HG03103 (cell line): ENCODE results near the gene PARP14.
A peak's percentile ranks its signal among the peaks of the same experiment; 100 is the strongest.

Source experiments
- ATAC-seq: cut with Tn5 transposase; IDR thresholded peaks from one replicate; pipeline ENCODE4 v1.9.1; 2021; ENCODE audit warnings: low read depth; ENCODE audit not compliant: unreplicated experiment

Gene PARP14

DNA sequence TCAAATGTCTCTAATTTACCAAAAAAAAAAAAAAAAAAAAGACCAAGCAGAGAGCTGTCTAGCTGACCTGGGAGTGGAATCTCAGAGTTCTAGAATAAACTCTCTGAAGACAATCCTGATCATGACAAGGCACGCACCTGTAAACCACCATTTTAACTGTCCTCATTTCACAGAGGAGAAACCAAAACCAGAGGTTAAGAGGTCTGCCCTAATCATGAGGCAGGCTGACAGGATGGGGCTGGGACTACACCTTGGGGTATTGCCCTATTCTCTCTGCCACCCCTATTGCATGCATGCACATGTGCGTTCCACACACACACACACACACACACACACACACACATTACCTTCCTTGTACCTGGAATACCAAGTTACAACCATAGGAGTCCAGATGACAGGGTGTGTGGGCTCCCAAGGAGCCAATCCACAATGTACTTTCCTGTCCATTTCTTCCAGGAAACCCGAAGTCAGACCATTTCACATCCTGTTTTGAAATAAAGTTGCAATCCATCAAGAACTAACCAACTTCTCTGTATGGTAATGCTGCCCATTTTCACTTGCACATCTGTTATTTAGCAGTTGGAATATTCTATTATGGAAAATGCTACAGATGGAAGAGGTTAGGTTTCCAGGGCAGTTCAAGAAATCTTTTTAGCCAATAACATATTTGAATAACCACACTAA lies 78.4 kb downstream of the PARP14 start:
- ATAC-seq: no peak

DNA sequence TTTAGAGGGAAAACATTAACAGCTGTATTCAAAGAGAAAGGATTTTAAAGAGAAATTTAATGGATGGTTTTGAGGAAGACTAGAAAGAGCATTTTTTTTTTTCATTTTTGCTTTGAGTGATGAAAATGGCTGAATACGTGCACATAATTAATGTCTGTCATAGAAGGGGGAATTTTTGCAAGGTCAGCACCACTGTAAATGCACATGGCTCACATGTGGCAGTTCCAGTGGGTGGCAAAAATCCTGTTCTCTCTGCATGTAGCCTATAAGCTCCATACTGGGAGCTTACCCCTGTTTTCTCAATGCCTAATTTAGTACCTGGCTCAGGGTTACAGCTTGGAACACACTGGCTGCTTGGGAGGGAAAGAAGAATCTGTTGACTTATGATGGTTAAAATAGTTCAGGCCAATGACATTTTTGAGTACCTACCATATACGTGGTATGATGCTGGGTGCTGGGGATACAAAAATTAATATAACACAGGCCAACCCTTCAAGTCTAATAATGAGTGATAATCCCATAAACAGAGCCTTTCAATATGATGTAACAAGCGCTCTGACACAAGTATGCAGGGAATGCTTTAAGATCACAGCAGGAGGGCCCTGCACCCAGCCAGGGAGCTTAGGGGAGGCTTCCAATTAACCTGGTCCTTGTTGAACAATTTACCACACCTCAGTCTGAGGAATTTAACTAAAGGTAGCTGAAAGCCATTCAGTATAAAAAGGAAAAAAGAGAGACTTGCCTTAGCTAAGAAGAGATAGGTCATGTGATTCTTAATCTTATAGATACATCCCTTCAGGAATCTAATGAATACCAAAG lies 80.0 kb downstream of the PARP14 start:
- no peak for ATAC-seq

DNA sequence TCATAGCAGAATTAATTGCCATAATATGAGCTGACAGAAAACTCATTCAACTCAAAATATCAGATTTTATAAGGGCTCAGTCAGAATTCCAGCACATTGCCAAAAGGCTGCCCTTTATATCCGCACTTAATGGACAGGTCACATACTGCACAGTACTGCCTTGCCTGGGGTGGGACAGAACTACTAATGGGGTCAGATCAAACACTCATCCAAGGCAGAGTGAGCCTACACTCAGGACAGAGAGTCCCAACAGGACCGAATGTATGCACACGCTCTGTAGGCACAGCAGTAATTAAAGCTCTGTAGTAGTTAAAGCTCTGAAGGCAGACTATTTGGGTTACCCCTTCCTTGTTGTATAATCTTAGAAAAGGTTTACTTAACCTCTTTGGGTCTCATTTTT lies 85.8 kb downstream of the PARP14 start:
- no peak for ATAC-seq

DNA sequence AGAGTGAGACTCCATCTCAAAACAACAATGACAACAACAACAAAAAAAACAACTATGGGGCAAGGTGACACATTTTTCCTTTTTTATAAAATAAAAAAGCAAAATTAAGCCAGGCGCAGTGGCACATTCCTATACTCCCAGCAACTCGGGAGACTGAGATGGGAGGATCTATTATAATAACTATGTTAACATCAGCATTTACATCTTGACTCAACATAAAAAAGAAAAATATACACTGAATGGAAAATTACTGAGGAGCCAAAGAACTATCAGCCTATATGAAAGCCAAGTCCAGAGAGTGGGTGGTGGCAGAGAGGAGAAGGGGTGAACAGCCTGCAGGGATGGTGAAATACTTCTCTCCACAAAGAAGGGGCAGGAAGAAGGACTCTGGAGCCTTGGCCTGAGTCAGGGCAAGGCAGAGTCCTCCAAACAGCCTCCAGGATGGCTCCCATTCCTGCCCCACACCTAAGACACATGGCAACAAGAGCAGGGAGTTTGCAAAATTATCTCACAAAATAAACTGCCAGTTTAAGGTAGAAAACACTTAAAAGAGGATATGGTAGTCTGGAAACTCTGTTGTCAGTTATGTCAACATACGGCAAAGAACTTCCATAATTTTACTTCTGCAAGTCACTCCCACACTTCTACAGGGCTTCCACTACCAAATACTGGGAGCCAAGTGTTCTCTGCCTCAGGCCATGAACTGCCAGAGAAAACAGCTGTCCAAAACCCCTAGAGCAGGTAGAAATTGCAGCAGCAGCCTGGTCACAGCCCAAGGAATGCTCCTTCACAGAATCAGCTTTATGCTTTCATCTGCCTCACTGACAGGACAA lies 87.1 kb downstream of the PARP14 start:
- no peak for ATAC-seq

DNA sequence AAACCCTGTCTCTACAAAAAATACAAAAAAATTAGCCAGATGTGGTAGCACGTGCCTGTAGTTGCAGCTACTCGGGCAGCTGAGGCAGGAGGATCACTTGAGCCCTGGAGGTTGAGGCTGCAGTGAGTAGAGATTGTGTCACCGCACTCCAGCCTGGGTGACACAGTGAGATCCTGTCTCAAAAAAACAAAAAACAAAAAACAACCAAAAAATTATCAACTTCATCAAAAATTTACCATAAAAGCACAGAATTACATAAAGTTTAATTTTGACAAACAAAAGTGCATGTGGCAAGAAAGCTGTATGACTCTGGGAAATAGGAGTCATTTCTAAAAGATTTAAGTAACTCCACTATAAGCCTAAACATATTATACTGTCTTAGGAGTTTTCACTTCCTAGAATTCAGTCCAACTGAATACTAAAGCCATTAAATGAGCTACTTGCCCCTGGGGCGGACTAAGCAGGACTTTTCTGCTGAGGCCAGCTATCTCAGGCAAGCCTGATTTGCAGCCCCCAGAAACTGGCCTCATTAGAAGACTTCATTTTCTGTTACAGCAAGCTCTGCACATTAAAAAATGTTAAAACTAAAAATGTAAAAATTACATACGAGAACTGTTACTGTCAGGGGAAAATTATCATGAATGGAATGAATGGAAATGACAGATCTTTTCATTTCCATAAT lies 90.0 kb downstream of the PARP14 start:
- ATAC-seq: no peak

DNA sequence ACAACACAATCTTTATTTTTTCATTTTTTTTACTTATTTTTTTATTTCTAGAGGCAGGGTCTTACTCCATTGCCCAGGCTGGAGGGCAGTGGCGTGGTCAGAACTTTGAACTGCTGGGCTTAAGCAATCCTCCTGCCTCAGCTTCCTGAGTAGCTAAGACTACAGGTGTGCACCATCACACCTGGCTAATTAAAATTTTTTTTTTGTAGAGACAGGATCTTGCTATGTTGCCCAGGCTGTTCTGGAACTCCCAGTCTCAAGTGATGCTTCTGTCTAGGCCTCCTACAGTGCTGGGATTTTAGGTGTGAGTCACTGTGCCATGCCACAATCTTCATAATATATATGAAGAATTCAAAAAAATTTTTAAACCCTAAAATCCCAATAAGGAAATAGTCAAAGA lies 92.2 kb downstream of the PARP14 start:
- no peak for ATAC-seq

DNA sequence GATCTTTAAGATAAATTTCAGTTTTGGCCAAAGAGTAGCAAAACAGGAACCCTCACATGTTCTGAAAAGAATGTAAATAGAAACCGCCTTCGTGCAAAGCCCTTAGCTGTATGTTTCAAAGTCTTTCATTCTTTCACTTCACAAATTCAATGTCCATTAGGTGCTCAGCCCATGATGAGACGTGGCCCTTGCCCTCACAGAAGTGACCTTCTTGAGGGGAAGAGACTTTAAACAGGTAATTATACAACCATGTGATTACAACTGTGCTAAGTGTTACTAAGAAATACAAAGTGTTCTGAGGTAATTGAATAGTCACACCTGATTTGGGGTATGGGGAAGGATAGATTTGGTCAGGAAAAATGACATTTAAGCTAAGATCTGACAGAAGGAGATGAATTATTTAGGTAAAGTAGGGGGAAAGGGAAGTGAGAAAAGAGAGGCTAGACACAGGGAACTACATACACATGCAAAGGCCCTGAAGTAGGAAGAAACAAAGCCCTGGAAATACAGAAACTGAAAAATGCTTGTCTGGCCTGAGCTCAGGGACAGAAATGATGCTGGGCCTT lies 93.4 kb downstream of the PARP14 start:
- peak; percentile 63 for ATAC-seq

DNA sequence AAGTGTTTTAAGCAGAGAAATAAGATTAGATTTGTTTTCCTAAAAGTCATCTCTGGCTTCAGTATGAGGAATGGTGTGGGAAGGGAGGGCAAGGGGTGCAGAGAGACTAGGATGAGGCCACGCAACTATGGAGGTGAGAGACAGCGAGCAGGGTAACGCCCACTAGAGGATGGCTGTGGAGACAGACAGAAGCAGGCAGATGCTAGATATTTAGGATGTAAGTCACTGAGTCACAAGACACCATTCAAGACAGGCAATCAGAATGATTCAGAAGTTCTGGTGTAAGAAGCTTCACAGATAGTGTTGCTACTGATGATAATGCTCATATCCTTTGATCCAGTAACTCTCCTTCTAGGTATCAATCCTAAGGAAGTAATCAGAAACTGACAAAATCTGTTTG lies 93.9 kb downstream of the PARP14 start:
- no peak for ATAC-seq

DNA sequence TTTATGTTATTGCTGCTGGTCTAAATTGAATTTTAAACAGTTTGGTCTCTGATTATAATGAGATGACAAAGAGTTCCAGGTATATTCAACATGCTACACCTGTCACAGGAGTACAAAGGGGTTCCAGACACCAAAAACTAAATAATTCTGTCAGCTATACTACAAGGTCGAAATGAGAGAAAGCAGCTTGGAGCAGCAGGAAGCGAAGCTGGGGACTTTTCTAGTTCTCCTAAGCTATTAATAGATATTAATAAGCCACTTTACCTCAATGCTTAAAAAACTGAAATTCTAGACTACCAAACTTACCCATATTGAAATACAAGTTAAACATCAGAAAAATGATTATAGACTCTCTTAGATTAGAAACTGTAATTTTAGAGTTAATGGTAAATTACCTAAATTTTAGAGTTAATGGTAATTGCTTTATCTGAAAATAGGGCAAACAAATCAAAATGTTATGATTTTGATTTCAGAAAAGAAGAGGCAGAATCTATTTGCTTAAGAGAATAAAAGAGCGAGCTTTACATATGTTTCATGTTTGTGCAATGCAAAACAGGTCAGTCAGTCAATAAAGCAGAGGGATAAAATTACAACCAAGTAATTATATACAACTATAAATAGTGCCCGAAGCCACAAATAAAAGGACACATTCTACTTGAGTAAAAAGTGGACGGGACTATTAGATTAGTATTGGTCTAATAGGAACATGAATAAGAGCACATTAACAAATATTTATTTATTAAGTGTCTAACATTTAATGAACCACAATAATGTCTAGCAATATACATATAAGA lies 96.2 kb downstream of the PARP14 start:
- no peak for ATAC-seq

DNA sequence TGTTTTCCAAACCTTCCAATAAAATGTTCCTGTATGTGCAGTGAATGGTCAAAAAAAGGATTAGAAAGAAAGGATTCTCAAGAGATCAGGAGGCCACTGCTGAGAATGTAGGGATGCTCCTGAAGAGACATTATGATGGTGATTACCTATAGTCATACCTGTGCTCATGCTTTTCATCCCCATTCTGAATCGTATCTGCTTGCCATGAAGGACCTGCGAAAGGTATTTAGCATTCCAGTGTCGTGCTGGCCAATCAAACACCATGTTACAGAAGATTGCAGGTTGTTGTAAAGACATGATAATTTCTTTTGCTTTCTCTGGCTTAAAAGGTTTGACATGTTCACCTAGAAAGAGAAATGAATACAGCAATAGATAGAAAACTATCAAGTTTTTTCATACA lies 96.9 kb downstream of the PARP14 start:
- no peak for ATAC-seq
